Erythroblast (primary cell): ENCODE measurements around the gene MAST4.

ENCODE experiments used
- GATA1 ChIP-seq: IDR thresholded peaks from 2 replicates; pipeline ENCODE4 v1.6.1; 2011; ENCODE audit warnings: low read depth, mild to moderate bottlenecking, control low read depth, low read length, moderate library complexity
- POLR2A ChIP-seq: IDR thresholded peaks from 2 replicates; pipeline ENCODE4 v1.6.1; 2011; ENCODE audit warnings: mild to moderate bottlenecking, low read length

DNA sequence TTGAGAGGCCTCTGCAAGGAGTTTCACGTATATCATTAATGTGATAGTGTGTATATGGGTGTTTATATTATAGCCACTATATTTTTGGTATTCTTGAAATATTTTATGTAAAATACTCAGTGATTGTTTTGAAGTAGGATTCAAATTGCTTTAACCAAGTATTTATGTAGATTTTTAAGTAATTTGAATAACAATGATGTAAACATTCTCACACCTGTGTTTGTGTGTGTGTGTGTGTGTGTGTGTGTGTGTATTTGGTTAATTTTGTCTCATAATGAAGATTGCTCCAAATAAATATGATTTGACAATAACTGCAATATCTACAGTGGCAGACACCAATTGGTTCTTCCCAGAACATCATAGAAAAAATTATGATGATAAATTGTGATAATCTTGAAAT is 307.0 kb downstream of the MAST4 start:
- TF ChIP-seq POLR2A (no peak), GATA1 (no peak)
